ENCODE measurements around the gene PACSIN3.
"Not testable (repeated sequence)": the region's sequence is repeated elsewhere in the genome, so short reads cannot be mapped to it uniquely, and the experiment has no call there.

PACSIN3 gene

GRCh38 chr11:47186076-47186699 is at the start of gene PACSIN3:
PACSIN3 (minus strand) TSS chr11:47186434; CDS start chr11:47182727, 3,707 bp downstream.
- FAIRE-seq, result no peak

- no peak for FAIRE-seq
Measured at GRCh38 chr11:47235163-47235562, 48.9 kb upstream of the PACSIN3 start.

- FAIRE-seq, result no peak
Measured at GRCh38 chr11:47234669-47235100, 48.5 kb upstream of the PACSIN3 start.

GRCh38 chr11:47233989-47234668 is 47.9 kb upstream of the PACSIN3 start:
- no peak for FAIRE-seq

GRCh38 chr11:47233051-47233450 is 46.8 kb upstream of the PACSIN3 start:
- no peak for FAIRE-seq

- no peak for FAIRE-seq
Measured at GRCh38 chr11:47229161-47229560, 42.9 kb upstream of the PACSIN3 start.

GRCh38 chr11:47225552-47226400 is 39.5 kb upstream of the PACSIN3 start:
- FAIRE-seq, result no peak

GRCh38 chr11:47222696-47223095 is 36.5 kb upstream of the PACSIN3 start:
- FAIRE-seq, result no peak

GRCh38 chr11:47220401-47220821 is 34.2 kb upstream of the PACSIN3 start:
- no peak for FAIRE-seq

- FAIRE-seq, result peak; percentile 58
Measured at GRCh38 chr11:47216121-47216798, 30.0 kb upstream of the PACSIN3 start.

GRCh38 chr11:47215366-47215910 is 29.2 kb upstream of the PACSIN3 start:
- no peak for FAIRE-seq

- peak; percentile 90 for FAIRE-seq
Measured at GRCh38 chr11:47213950-47214565, 27.8 kb upstream of the PACSIN3 start.

- no peak for FAIRE-seq
Measured at GRCh38 chr11:47212938-47213337, 26.7 kb upstream of the PACSIN3 start.

GRCh38 chr11:47208628-47209027 is 22.4 kb upstream of the PACSIN3 start:
- no peak for FAIRE-seq

- not testable (repeated sequence) for FAIRE-seq
Measured at GRCh38 chr11:47208008-47208552, 21.8 kb upstream of the PACSIN3 start.

GRCh38 chr11:47207459-47207858 is 21.2 kb upstream of the PACSIN3 start:
- no peak for FAIRE-seq

GRCh38 chr11:47206577-47206976 is 20.3 kb upstream of the PACSIN3 start:
- FAIRE-seq, result not testable (repeated sequence)

GRCh38 chr11:47204637-47204989 is 18.4 kb upstream of the PACSIN3 start:
- no peak for FAIRE-seq

GRCh38 chr11:47202576-47202975 is 16.3 kb upstream of the PACSIN3 start:
- FAIRE-seq, result no peak

GRCh38 chr11:47201015-47201414 is 14.8 kb upstream of the PACSIN3 start:
- FAIRE-seq, result no peak

GRCh38 chr11:47198161-47198560 is 11.9 kb upstream of the PACSIN3 start:
- not testable (repeated sequence) for FAIRE-seq

GRCh38 chr11:47192111-47192510 is 5.9 kb upstream of the PACSIN3 start:
- FAIRE-seq, result no peak
